K562 (cell line): Measurements from ENCODE around the gene CDK14. TPM values are rescaled to one million over a fixed set of nuclear protein-coding genes. Genes with fewer than 3 reads are reported as not detected.

Experiments
- ATAC-seq: fragments of 200-7000 bp; cut with Tn5 transposase; 3 replicates; pipeline ENCODE4 v1.9.1; 2020; ENCODE audit warnings: moderate library complexity
- BruUV-seq: library from RNA; stranded (reverse); fragments of 400-500 nt; replicated peaks from 2 replicates; lab custom pipeline; 2021; lab: Mats Ljungman, UMichigan
- CTCF ChIA-PET: fragments of 300-600 bp; formaldehyde crosslinking; extraction: SDS; loops from one replicate; lab custom pipeline; 2021; ENCODE audit warnings: low intra/inter-chr PET ratio; lab: Yijun Ruan, JAX
- POLR2A ChIA-PET: fragments of 300-600, 350-650 bp; sonication (Branson Sonifier 250); formaldehyde crosslinking; extraction: SDS; loops from one replicate; lab custom pipeline; 2021; ENCODE audit warnings: antibody characterized with exemption, inconsistent platforms; lab: Yijun Ruan, JAX
- DNase-seq, 4 experiments: peaks; one replicate each; pipeline versions ENCODE4 v3.0.0 to v3.0.0-alpha.2; 2011 to 2018; ENCODE audit warnings: low spot score in 3 of 4, mixed read lengths in 3 of 4; ENCODE audit errors: extremely low read depth in 1 of 4
- FAIRE-seq: peaks from 2 replicates; lab custom pipeline; 2011; peaks lifted over from hg19 to GRCh38; lab: Jason Lieb, UNC
- H2AFZ ChIP-seq: 2 replicates; pipeline ENCODE4 v1.6.0; 2011; ENCODE audit warnings: low read depth, low read length, control low read depth, inconsistent platforms
- H3K27ac ChIP-seq: fragments of 200-600 bp; 3 replicates; pipeline ENCODE4 v1.8.0; 2011; ENCODE audit warnings: low read depth, mild to moderate bottlenecking, control low read depth, inconsistent platforms, low read length, moderate library complexity, mixed read lengths; ENCODE audit errors: extremely low read depth
- H3K27me3 ChIP-seq, 2 experiments: fragments of 300-600 bp in 1 of 2; 2 replicates in 1 of 2; 3 replicates in 1 of 2; pipeline versions ENCODE4 v1.6.0 to v1.8.0; 2011; ENCODE audit warnings: inconsistent platforms in 2 of 2, low read length in 2 of 2, mild to moderate bottlenecking in 1 of 2, mixed read lengths in 1 of 2, moderate library complexity in 1 of 2; ENCODE audit not compliant: control insufficient read depth in 2 of 2, insufficient read depth in 2 of 2
- H3K36me3 ChIP-seq: fragments of 300-600 bp; 3 replicates; pipeline ENCODE4 v1.8.0; 2011; ENCODE audit warnings: mild to moderate bottlenecking, low read length, inconsistent platforms; ENCODE audit not compliant: control insufficient read depth, insufficient read depth
- H3K4me1 ChIP-seq, 2 experiments: fragments of 200-600 bp in 1 of 2; replicated peaks in 1 of 2; 2 replicates in 1 of 2; 3 replicates in 1 of 2; pipeline versions ENCODE4 v1.5.1 to v1.8.0; 2011; ENCODE audit warnings: inconsistent platforms in 2 of 2, low read length in 2 of 2, mild to moderate bottlenecking in 1 of 2, mixed read lengths in 1 of 2, moderate library complexity in 1 of 2; ENCODE audit not compliant: control insufficient read depth in 2 of 2, insufficient read depth in 2 of 2
- H3K4me2 ChIP-seq: 2 replicates; pipeline ENCODE4 v1.6.1; 2011; ENCODE audit warnings: low read length, control low read depth, inconsistent platforms, mixed read lengths; ENCODE audit not compliant: insufficient read depth
- H3K4me3 ChIP-seq: fragments of 200-600 bp; sonication (generic), shearing (Covaris generic); 2 replicates; pipeline ENCODE4 v1.5.1; 2016; ENCODE audit warnings: control low read depth, inconsistent platforms
- H3K79me2 ChIP-seq: fragments of 200-600 bp; 3 replicates; pipeline ENCODE4 v1.8.0; 2011; ENCODE audit warnings: low read length, inconsistent platforms; ENCODE audit not compliant: control insufficient read depth, insufficient read depth
- H3K9ac ChIP-seq, 2 experiments: 2 replicates each; pipeline versions ENCODE4 v1.6.0 to v1.6.1; 2011; ENCODE audit warnings: low read depth in 2 of 2, low read length in 2 of 2, control low read depth in 1 of 2, inconsistent platforms in 1 of 2, mild to moderate bottlenecking in 1 of 2, mixed read lengths in 1 of 2; ENCODE audit not compliant: insufficient read depth in 1 of 2
- H3K9me1 ChIP-seq: one replicate; pipeline ENCODE4 v1.6.0; 2011; ENCODE audit warnings: inconsistent platforms, mild to moderate bottlenecking, low read length, moderate library complexity; ENCODE audit not compliant: control insufficient read depth, insufficient read depth
- H3K9me3 ChIP-seq: replicated peaks from 2 replicates; pipeline ENCODE4 v1.5.1; 2011; ENCODE audit warnings: low read depth, low read length, inconsistent platforms; ENCODE audit not compliant: control insufficient read depth, insufficient read depth
- H4K20me1 ChIP-seq: replicated peaks from 2 replicates; pipeline ENCODE4 v1.6.1; 2011; ENCODE audit warnings: low read length, inconsistent platforms, mixed read lengths; ENCODE audit not compliant: control insufficient read depth, insufficient read depth
- CEBPB ChIP-seq: fragments of 450-650 bp; IDR thresholded peaks from 2 replicates; pipeline ENCODE4 v1.6.1; 2016; ENCODE audit warnings: missing genetic modification characterization, missing compliant biosample characterization
- DMBX1 ChIP-seq: fragments of 250-450 bp; sonication (Bioruptor Pico); IDR thresholded peaks from 2 replicates; pipeline ENCODE4 v1.8.0; 2022; ENCODE audit warnings: inconsistent platforms, mild to moderate bottlenecking, moderate library complexity, borderline replicate concordance
- DPF2 ChIP-seq: fragments of 450-650 bp; IDR thresholded peaks from 2 replicates; pipeline ENCODE4 v1.6.1; 2016
- SMARCE1 ChIP-seq: fragments of 450-650 bp; IDR thresholded peaks from 2 replicates; pipeline ENCODE4 v1.7.1; 2016; ENCODE audit warnings: mild to moderate bottlenecking
- ZBTB1 ChIP-seq: sonication (generic); formaldehyde crosslinking; IDR thresholded peaks from 2 replicates; pipeline ENCODE4 v1.8.1; 2023; ENCODE audit warnings: missing genetic modification reagents, low read depth, mild to moderate bottlenecking, borderline replicate concordance
- WGBS: fragments of 100-300 bp; shearing (Covaris generic); methylation state at CpG from one replicate; pipeline ENCODE4 v1.1.6; 2016; ENCODE audit warnings: low coverage, mixed read lengths; ENCODE audit not compliant: insufficient coverage; ENCODE audit errors: missing lambda C conversion rate; 5-methylcytosine and 5-hydroxymethylcytosine counted together
- in situ Hi-C: fragments of 300-500 bp; cut with MboI; formaldehyde crosslinking; loops from 4 replicates; pipeline ENCODE4 v1.15.0; 2018; ENCODE audit warnings: inconsistent platforms, mixed read lengths
- intact Hi-C: fragments of 100-400 bp; cut with micrococcal nuclease; formaldehyde crosslinking; loops from 2 replicates; pipeline ENCODE4 v1.14.2; 2022
- polyA plus RNA-seq, 8 experiments: library from polyadenylated mRNA; depleted of rRNA in 4 of 8; stranded (reverse) in 5 of 8; unstranded in 3 of 8; fragments of >200 nt; fragmentation: Nextera tagmentation in 2 of 8; fragmentation: Illumina TruSeq in 1 of 8; extraction: Ambion mirVana in 2 of 8; extraction: Trizol in 1 of 8; gene quantifications; 2 replicates each; pipeline versions ENCODE4 v1.2.1 to v1.2.3, GENCODE V29; 2011 to 2014; ENCODE audit warnings: inconsistent platforms in 1 of 8, missing spikeins in 1 of 8
- total RNA-seq, 7 experiments: library from RNA; depleted of rRNA in 6 of 7; stranded (reverse); fragments of >200 nt in 6 of 7; fragmentation: Illumina TruSeq in 2 of 7; extraction: Trizol in 2 of 7; gene quantifications; 2 replicates each; pipeline versions ENCODE4 v1.2.1 to v1.2.3, GENCODE V29; 2011 to 2021; ENCODE audit warnings: low replicate concordance in 1 of 7
- TF ChIP-seq, protein P1 (sequence below): IDR thresholded peaks from 3 replicates; pipeline ENCODE4 v1.6.1; 2011; ENCODE audit warnings: borderline replicate concordance, mild to moderate bottlenecking; ENCODE audit not compliant: insufficient read length, insufficient read depth

The CDK14 gene
- total and polyA plus RNA-seq, 9 of the 15 experiments (the other 6 are each of a cell fraction or from before 2014, with no cell fraction given) = 0.03 to 0.91 (median 0.16) TPM

DNA sequence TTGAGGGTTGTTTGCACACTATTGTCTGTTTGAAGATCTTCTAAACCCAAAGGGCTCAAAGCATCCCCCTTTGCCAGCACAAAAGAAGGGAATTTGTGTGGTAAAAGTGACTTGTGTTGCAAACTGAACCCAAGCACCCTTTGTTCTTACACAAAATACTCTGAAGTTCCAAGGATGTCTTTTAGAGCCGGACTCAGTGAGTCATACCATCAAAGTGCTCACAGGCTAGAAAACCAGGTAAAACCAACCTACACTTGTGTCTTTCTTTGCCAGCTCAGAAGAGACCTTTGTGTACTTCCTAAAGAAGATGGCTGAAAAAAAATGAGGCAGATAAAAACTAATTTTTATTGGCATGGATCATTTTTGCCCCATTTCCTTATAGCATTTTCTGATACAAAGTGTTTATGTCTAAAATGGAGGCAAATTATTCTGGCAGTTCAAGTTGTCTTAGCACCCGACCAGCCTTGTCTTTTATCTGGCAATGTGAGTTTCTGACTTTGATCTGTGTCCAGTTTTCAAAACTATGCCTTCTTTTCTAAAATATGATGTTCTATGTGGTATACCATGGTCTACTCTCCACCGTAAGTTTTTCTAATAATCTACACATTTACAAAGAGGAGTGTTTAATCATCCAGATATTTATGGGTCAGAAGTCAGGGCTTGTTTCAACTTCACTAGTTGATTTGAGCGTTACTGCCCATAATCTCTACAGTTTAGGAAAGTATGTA is 539.7 kb downstream of the CDK14 start:
- no peak for FAIRE-seq
- H3K27ac ChIP-seq = no peak overlapping the region
- POLR2A ChIA-PET = interaction anchor here (0.6 kb wide), 1 partner anchor 74 kb away, joined by 4 read pairs; no protein-coding TSS in a partner anchor
- H4K20me1 ChIP-seq = no peaks in the 10 kb centered on the region
- in situ Hi-C loops (no loop called here), intact Hi-C loops (no loop called here)
- no peak for TF ChIP-seq ZBTB1 (CRISPR knock-in tag)
- TF ChIP-seq DMBX1 (CRISPR knock-in tag) = no peak
- TF ChIP-seq, protein P1, sequence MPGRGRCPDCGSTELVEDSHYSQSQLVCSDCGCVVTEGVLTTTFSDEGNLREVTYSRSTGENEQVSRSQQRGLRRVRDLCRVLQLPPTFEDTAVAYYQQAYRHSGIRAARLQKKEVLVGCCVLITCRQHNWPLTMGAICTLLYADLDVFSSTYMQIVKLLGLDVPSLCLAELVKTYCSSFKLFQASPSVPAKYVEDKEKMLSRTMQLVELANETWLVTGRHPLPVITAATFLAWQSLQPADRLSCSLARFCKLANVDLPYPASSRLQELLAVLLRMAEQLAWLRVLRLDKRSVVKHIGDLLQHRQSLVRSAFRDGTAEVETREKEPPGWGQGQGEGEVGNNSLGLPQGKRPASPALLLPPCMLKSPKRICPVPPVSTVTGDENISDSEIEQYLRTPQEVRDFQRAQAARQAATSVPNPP = no peak
- no peak for TF ChIP-seq SMARCE1
- TF ChIP-seq CEBPB (tag) = no peak
- no peak for TF ChIP-seq DPF2
- ATAC-seq = no peak
- H3K4me3 ChIP-seq = no peak overlapping the region
- no TSS peak for BruUV-seq
- H3K9ac ChIP-seq = no peak overlapping the region
- no peaks in the 10 kb centered on the region for H3K9me3 ChIP-seq
- 0% methylated on average over 4 of the region's 4 CpGs for WGBS
- no peaks in the 10 kb centered on the region for H3K79me2 ChIP-seq
- peaks cover 0 to 3% of the 10 kb centered on the region in 2 experiments; a peak in 3 of 5 replicates for H3K27me3 ChIP-seq
- no peaks in the 10 kb centered on the region for H3K36me3 ChIP-seq
- H3K4me1 ChIP-seq = no peaks in the 10 kb centered on the region
- no peaks in the 10 kb centered on the region for H3K9me1 ChIP-seq
- H3K4me2 ChIP-seq = no peak overlapping the region
- no peak for DNase-seq
- no peak overlapping the region for H2AFZ ChIP-seq
- CTCF ChIA-PET = no interaction called here
